ENCODE measurements around the gene TTC39B. TPM values are rescaled to one million over a fixed set of nuclear protein-coding genes. Genes with fewer than 3 reads are reported as not detected.

Gene TTC39B
- total and polyA plus RNA-seq, 2 of the 8 experiments (the other 6 are each of a cell fraction or from before 2014, with no cell fraction given): 1.6 to 10.9 TPM

GRCh38 chr9:15153961-15154360 is 153.1 kb downstream of the TTC39B start (continued):
- TF ChIP-seq SRF (IDR thresholded peaks at IDR 0.05; ENCODE audit: low read depth, low read length) (no peak), SIX5 (IDR thresholded peaks at IDR 0.05; ENCODE audit: low read depth, low read length) (no peak)

All from H1 (cell line).